H1 (cell line): ENCODE measurements around the gene RAB40B. TPM values are rescaled to one million over a fixed set of nuclear protein-coding genes. Genes with fewer than 3 reads are reported as not detected.
A peak's percentile ranks its signal among the peaks of the same experiment; 100 is the strongest.

Experiments
- CTCF ChIA-PET: fragments of 300-600 bp; sonication (Branson Sonifier 250); formaldehyde crosslinking; loops from one replicate; lab custom pipeline; 2021; ENCODE audit not compliant: partially characterized antibody; lab: Charles Lee
- POLR2A ChIA-PET: fragments of 300-600 bp; sonication (Branson Sonifier 250); formaldehyde crosslinking; loops from one replicate; lab custom pipeline; 2021; ENCODE audit warnings: inconsistent platforms; ENCODE audit not compliant: partially characterized antibody; lab: Charles Lee
- DNase-seq, 2 experiments: peaks; one replicate each; pipeline versions ENCODE4 v3.0.0 to v3.0.0-alpha.2; 2010 to 2022; ENCODE audit warnings: low spot score in 2 of 2, low read depth in 1 of 2, mixed read lengths in 1 of 2
- FAIRE-seq: peaks from 2 replicates; lab custom pipeline; 2011; peaks lifted over from hg19 to GRCh38; lab: Jason Lieb, UNC
- H2AFZ ChIP-seq: 2 replicates; pipeline ENCODE4 v1.8.1; 2012; ENCODE audit warnings: low read length, inconsistent platforms
- H2AK5ac ChIP-seq: 2 replicates; pipeline ENCODE4 v1.6.1; 2013; ENCODE audit warnings: low read depth, low read length
- H2BK120ac ChIP-seq: replicated peaks from 2 replicates; pipeline ENCODE3; 2013; ENCODE audit warnings: low read depth, low read length, inconsistent platforms
- H2BK12ac ChIP-seq: 2 replicates; pipeline ENCODE4 v1.6.1; 2013; ENCODE audit warnings: low read depth, low read length
- H2BK15ac ChIP-seq: 2 replicates; pipeline ENCODE4 v1.6.1; 2013; ENCODE audit warnings: low read length
- H2BK20ac ChIP-seq: 2 replicates; pipeline ENCODE4 v1.6.1; 2013; ENCODE audit warnings: low read length
- H2BK5ac ChIP-seq: 2 replicates; pipeline ENCODE4 v1.6.1; 2013; ENCODE audit warnings: low read depth, low read length
- H3K14ac ChIP-seq: 2 replicates; pipeline ENCODE4 v1.6.1; 2013; ENCODE audit warnings: inconsistent platforms; ENCODE audit not compliant: insufficient read length
- H3K18ac ChIP-seq: 2 replicates; pipeline ENCODE4 v1.6.1; 2013; ENCODE audit warnings: low read length; ENCODE audit errors: extremely low read depth
- H3K23ac ChIP-seq: 2 replicates; pipeline ENCODE4 v1.6.1; 2013; ENCODE audit warnings: inconsistent platforms; ENCODE audit not compliant: insufficient read length
- H3K23me2 ChIP-seq: 2 replicates; pipeline ENCODE4 v1.6.1; 2013; ENCODE audit warnings: low read depth, low read length
- H3K27ac ChIP-seq: 2 replicates; pipeline ENCODE4 v1.6.1; 2011; ENCODE audit warnings: low read depth, low read length, inconsistent platforms
- H3K27me3 ChIP-seq, 4 experiments: replicated peaks in 1 of 4; 1 replicate in 1 of 4; 2 replicates in 3 of 4; pipeline versions ENCODE4 v1.6.1 to v1.8.1; 2011 to 2013; ENCODE audit warnings: low read length in 3 of 4, mild to moderate bottlenecking in 3 of 4, inconsistent platforms in 2 of 4, mixed read lengths in 2 of 4, moderate library complexity in 1 of 4; ENCODE audit not compliant: control insufficient read depth in 3 of 4, insufficient read depth in 3 of 4; ENCODE audit errors: extremely low read depth in 1 of 4
- H3K36me3 ChIP-seq, 4 experiments: 2 replicates each; pipeline versions ENCODE4 v1.6.1 to v1.8.1; 2011 to 2013; ENCODE audit warnings: mild to moderate bottlenecking in 4 of 4, low read length in 3 of 4, moderate library complexity in 2 of 4, control low read depth in 1 of 4, inconsistent platforms in 1 of 4; ENCODE audit not compliant: insufficient read depth in 4 of 4, control insufficient read depth in 2 of 4
- H3K4ac ChIP-seq: replicated peaks from 2 replicates; pipeline ENCODE3; 2013; ENCODE audit warnings: low read length, low read depth, mixed read lengths, inconsistent platforms; ENCODE audit not compliant: insufficient read length
- H3K4me1 ChIP-seq, 4 experiments: replicated peaks in 1 of 4; 1 replicate in 1 of 4; 2 replicates in 3 of 4; pipeline versions ENCODE4 v1.6.1 to v1.8.1; 2011 to 2013; ENCODE audit warnings: low read length in 3 of 4, inconsistent platforms in 2 of 4, mixed read lengths in 1 of 4; ENCODE audit not compliant: insufficient read depth in 4 of 4, control insufficient read depth in 3 of 4
- H3K4me2 ChIP-seq, 2 experiments: 2 replicates each; pipeline versions ENCODE4 v1.6.1 to v1.8.1; 2011 to 2013; ENCODE audit warnings: low read depth in 2 of 2, low read length in 2 of 2, control low read depth in 1 of 2, inconsistent platforms in 1 of 2, mild to moderate bottlenecking in 1 of 2; ENCODE audit not compliant: insufficient read depth in 1 of 2
- H3K4me3 ChIP-seq, 4 experiments: fragments of 200-600, 300-600 bp in 1 of 4; sonication (generic), shearing (Covaris generic), sonication (Bioruptor Twin) in 1 of 4; 2 replicates each; pipeline versions ENCODE4 v1.5.1 to v1.8.1; 2011 to 2016; ENCODE audit warnings: low read length in 4 of 4, low read depth in 3 of 4, control low read depth in 2 of 4, inconsistent platforms in 2 of 4, mild to moderate bottlenecking in 2 of 4, mixed read lengths in 1 of 4, moderate library complexity in 1 of 4; ENCODE audit not compliant: insufficient read depth in 2 of 4; ENCODE audit errors: extremely low read depth in 1 of 4
- H3K56ac ChIP-seq: replicated peaks from 2 replicates; pipeline ENCODE3; 2013; ENCODE audit warnings: low read depth, mild to moderate bottlenecking, mixed read lengths, low read length, inconsistent platforms; ENCODE audit not compliant: insufficient read length
- H3K79me1 ChIP-seq: 2 replicates; pipeline ENCODE4 v1.6.1; 2013; ENCODE audit warnings: low read depth, low read length, control low read depth
- H3K79me2 ChIP-seq, 2 experiments: 2 replicates each; pipeline versions ENCODE4 v1.6.1 to v1.8.1; 2012 to 2013; ENCODE audit warnings: low read length in 2 of 2, mild to moderate bottlenecking in 2 of 2, inconsistent platforms in 1 of 2; ENCODE audit not compliant: insufficient read depth in 2 of 2, control insufficient read depth in 1 of 2
- H3K9ac ChIP-seq, 4 experiments: replicated peaks in 1 of 4; 1 replicate in 1 of 4; 2 replicates in 3 of 4; pipeline versions ENCODE4 v1.6.1 to v1.8.1; 2011 to 2013; ENCODE audit warnings: low read depth in 3 of 4, low read length in 3 of 4, control low read depth in 2 of 4, mild to moderate bottlenecking in 2 of 4, moderate library complexity in 2 of 4, inconsistent platforms in 1 of 4; ENCODE audit errors: extremely low read depth in 1 of 4
- H3K9me3 ChIP-seq, 2 experiments: 2 replicates each; pipeline versions ENCODE4 v1.6.1 to v1.8.1; 2012 to 2013; ENCODE audit warnings: mild to moderate bottlenecking in 2 of 2, moderate library complexity in 2 of 2, control low read depth in 1 of 2, inconsistent platforms in 1 of 2, low read depth in 1 of 2, low read length in 1 of 2, mixed read lengths in 1 of 2; ENCODE audit not compliant: insufficient read depth in 2 of 2
- H4K20me1 ChIP-seq, 2 experiments: replicated peaks in 1 of 2; 2 replicates each; pipeline versions ENCODE3 to v1.8.1; 2011 to 2013; ENCODE audit warnings: inconsistent platforms in 2 of 2, low read length in 2 of 2, mild to moderate bottlenecking in 1 of 2; ENCODE audit not compliant: insufficient read depth in 2 of 2, control insufficient read depth in 1 of 2
- H4K5ac ChIP-seq: 2 replicates; pipeline ENCODE4 v1.6.1; 2013; ENCODE audit warnings: low read length, low read depth, mixed read lengths, inconsistent platforms; ENCODE audit not compliant: insufficient read length
- H4K8ac ChIP-seq: 2 replicates; pipeline ENCODE4 v1.8.0; 2013; ENCODE audit warnings: mild to moderate bottlenecking, moderate library complexity, low read length, inconsistent platforms; ENCODE audit not compliant: insufficient read depth; ENCODE audit errors: extremely low read depth
- H4K91ac ChIP-seq: replicated peaks from 2 replicates; pipeline ENCODE3; 2013; ENCODE audit warnings: low read length, mixed read lengths, inconsistent platforms; ENCODE audit not compliant: insufficient read length
- KDM4A ChIP-seq: IDR thresholded peaks from one replicate; pipeline ENCODE4 v1.7.1; 2012; ENCODE audit warnings: low read depth, mild to moderate bottlenecking, moderate library complexity, low read length, inconsistent platforms; ENCODE audit not compliant: severe bottlenecking
- POU5F1 ChIP-seq: IDR thresholded peaks from 2 replicates; pipeline ENCODE4 v1.6.1; 2011; ENCODE audit warnings: low read depth, mild to moderate bottlenecking, low read length, moderate library complexity
- RFX5 ChIP-seq: IDR thresholded peaks from 2 replicates; pipeline ENCODE4 v1.6.1; 2011; ENCODE audit warnings: low read depth, low read length, improper control_type of control experiment, borderline replicate concordance
- SP4 ChIP-seq: IDR thresholded peaks from 2 replicates; pipeline ENCODE4 v1.6.1; 2012; ENCODE audit warnings: low read length, inconsistent platforms
- WGBS, 2 experiments: shearing (Covaris generic) in 1 of 2; methylation state at CpG; one replicate each; pipeline versions ENCODE4 v1.1.6 to v1.1.7; 2013 to 2015; ENCODE audit warnings: low lambda C conversion rate in 2 of 2, mixed read lengths in 2 of 2, inconsistent platforms in 1 of 2, low coverage in 1 of 2, missing lambda C conversion rate in 1 of 2; ENCODE audit not compliant: insufficient replicate concordance in 2 of 2, insufficient coverage in 1 of 2, insufficient read length in 1 of 2; ENCODE audit errors: extremely low coverage in 1 of 2, missing lambda C conversion rate in 1 of 2; 5-methylcytosine and 5-hydroxymethylcytosine counted together
- polyA plus RNA-seq, 7 experiments: library from polyadenylated mRNA; depleted of rRNA in 3 of 7; stranded (reverse) in 5 of 7; unstranded in 2 of 7; fragments of >200 nt in 5 of 7; fragments of 200-250 nt in 2 of 7; gene quantifications; 1 replicate in 5 of 7; 2 replicates in 1 of 7; 4 replicates in 1 of 7; pipeline versions ENCODE4 v1.2.1 to v1.2.3, GENCODE V29; 2011 to 2013; ENCODE audit warnings: missing spikeins in 2 of 7, mixed read lengths in 2 of 7
- total RNA-seq: library from RNA; stranded (reverse); fragmentation: NEBNext Ultra II Directional; extraction: Animal tissue kit (Norgen Biotek cat#: 25700); gene quantifications from 2 replicates; pipeline ENCODE4 v1.2.1, GENCODE V29; 2021
- TF ChIP-seq, protein P1 (sequence below), 3 experiments: IDR thresholded peaks; 1 replicate in 2 of 3; 2 replicates in 1 of 3; pipeline versions ENCODE4 v1.5.1 to v1.6.1; 2011; ENCODE audit warnings: low read length in 3 of 3, mild to moderate bottlenecking in 3 of 3, inconsistent platforms in 2 of 3, low read depth in 1 of 3, moderate library complexity in 1 of 3; ENCODE audit not compliant: insufficient read depth in 1 of 3; ENCODE audit errors: control extremely low read depth in 1 of 3
- TF ChIP-seq, protein P2 (sequence below): IDR thresholded peaks from 2 replicates; pipeline ENCODE4 v1.6.1; 2012; ENCODE audit warnings: low read length, inconsistent platforms

The RAB40B gene
- total and polyA plus RNA-seq, 2 of the 8 experiments (the other 6 are each of a cell fraction or from before 2014, with no cell fraction given), result 3.1 to 4.6 TPM

DNA sequence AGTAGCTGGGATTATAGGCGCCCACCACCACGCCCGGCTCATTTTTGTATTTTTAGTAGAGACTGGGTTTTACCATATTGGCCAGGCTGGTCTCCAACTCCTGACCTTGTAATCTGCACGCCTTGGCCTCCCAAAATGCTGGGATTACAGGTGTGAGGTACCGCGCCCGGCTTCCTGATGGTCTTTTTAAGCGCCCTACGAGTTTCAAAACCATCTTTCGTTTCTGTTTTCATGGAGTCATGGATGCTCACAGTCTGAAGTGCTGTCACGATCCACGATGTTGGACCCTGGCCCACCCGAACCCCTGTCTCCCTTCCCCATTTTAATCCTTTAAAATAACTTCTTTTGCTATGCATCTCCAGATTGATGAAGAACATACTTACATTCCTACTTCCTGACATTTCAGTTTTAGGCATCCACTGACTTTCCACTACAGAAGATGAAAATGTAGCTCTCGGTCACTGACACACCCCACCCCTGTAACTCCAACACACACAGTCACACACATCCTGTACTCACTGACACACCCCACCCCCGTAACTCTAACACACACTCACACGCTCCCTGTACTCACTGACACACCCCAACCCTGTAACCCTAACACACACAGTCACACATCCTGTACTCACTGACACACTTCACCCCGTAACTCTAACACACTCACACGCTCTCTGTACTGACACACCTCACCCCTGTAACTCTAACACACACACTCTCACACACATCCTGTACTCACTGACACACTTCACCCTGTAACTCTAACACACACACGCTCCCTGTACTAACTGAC lies 27.6 kb downstream of the RAB40B start:
- peak overlapping the region; percentile 64 for H3K56ac ChIP-seq
- no peak overlapping the region for H3K4me2 ChIP-seq
- FAIRE-seq (no peak), DNase-seq (no peak)
- H3K14ac ChIP-seq, result no peak overlapping the region
- no peak overlapping the region for H3K4me3 ChIP-seq
- no peak overlapping the region for H2BK20ac ChIP-seq
- no peaks in the 10 kb centered on the region; a peak in 2 of 7 replicates for H3K27me3 ChIP-seq
- no peak overlapping the region for H2BK12ac ChIP-seq
- no peaks in the 10 kb centered on the region for H3K79me2 ChIP-seq
- H3K9ac ChIP-seq, result no peak overlapping the region
- no peak overlapping the region for H4K91ac ChIP-seq
- no peaks in the 10 kb centered on the region; the same call in 1 of the 2 replicates for H3K79me1 ChIP-seq
- no peak overlapping the region for H3K23ac ChIP-seq
- H3K27ac ChIP-seq, result no peak overlapping the region
- H3K9me3 ChIP-seq, result no peaks in the 10 kb centered on the region
- no peak overlapping the region for H3K18ac ChIP-seq
- H3K4ac ChIP-seq, result no peak overlapping the region
- no peaks in the 10 kb centered on the region for H3K36me3 ChIP-seq
- no peak overlapping the region for H4K5ac ChIP-seq
- H2BK15ac ChIP-seq, result peak overlapping the region; percentile 55; the same call in 1 of the 2 replicates
- no peak overlapping the region for H2BK5ac ChIP-seq
- no peak overlapping the region for H2BK120ac ChIP-seq
- POLR2A ChIA-PET, result no interaction called here
- TF ChIP-seq, protein P1, sequence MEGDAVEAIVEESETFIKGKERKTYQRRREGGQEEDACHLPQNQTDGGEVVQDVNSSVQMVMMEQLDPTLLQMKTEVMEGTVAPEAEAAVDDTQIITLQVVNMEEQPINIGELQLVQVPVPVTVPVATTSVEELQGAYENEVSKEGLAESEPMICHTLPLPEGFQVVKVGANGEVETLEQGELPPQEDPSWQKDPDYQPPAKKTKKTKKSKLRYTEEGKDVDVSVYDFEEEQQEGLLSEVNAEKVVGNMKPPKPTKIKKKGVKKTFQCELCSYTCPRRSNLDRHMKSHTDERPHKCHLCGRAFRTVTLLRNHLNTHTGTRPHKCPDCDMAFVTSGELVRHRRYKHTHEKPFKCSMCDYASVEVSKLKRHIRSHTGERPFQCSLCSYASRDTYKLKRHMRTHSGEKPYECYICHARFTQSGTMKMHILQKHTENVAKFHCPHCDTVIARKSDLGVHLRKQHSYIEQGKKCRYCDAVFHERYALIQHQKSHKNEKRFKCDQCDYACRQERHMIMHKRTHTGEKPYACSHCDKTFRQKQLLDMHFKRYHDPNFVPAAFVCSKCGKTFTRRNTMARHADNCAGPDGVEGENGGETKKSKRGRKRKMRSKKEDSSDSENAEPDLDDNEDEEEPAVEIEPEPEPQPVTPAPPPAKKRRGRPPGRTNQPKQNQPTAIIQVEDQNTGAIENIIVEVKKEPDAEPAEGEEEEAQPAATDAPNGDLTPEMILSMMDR (IDR thresholded peaks at IDR 0.05; ENCODE audit: control extremely low read depth in 1 of 3, insufficient read depth in 1 of 3, low read depth in 1 of 3, low read length in 3 of 3), result no peak
- TF ChIP-seq KDM4A, result no peak
- no peak for TF ChIP-seq SP4
- TF ChIP-seq, protein P2, sequence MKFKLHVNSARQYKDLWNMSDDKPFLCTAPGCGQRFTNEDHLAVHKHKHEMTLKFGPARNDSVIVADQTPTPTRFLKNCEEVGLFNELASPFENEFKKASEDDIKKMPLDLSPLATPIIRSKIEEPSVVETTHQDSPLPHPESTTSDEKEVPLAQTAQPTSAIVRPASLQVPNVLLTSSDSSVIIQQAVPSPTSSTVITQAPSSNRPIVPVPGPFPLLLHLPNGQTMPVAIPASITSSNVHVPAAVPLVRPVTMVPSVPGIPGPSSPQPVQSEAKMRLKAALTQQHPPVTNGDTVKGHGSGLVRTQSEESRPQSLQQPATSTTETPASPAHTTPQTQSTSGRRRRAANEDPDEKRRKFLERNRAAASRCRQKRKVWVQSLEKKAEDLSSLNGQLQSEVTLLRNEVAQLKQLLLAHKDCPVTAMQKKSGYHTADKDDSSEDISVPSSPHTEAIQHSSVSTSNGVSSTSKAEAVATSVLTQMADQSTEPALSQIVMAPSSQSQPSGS, result no peak
- no peak for TF ChIP-seq POU5F1
- no peak for TF ChIP-seq RFX5
- CTCF ChIA-PET, result interaction anchor here (0.6 to 4.7 kb wide), 5 partner anchors 9 to 244 kb away, joined by 3 to 50 read pairs (median 4); no protein-coding TSS in a partner anchor
- H3K23me2 ChIP-seq, result peaks cover 5% of the 10 kb centered on the region; the same call in 1 of the 2 replicates
- H4K20me1 ChIP-seq, result peaks cover 0 to 3% of the 10 kb centered on the region in 2 experiments
- 92% methylated on average over 18 of the region's 19 CpGs; no CpG with 5 or more reads in 1 of the 2 experiments for WGBS, 2 experiments
- no peak overlapping the region for H2AFZ ChIP-seq
- H4K8ac ChIP-seq, result no peak overlapping the region
- peaks cover 0 to 9% (median 2%) of the 10 kb centered on the region in 4 experiments; a peak in 3 of 7 replicates for H3K4me1 ChIP-seq
- H2AK5ac ChIP-seq, result 0 out of 2 replicates have a peak overlapping the region, but pooled peaks have one; percentile 56
